Activated T-cell treated with anti-CD3 and anti-CD28 coated beads, Interleukin-2, amount 50 U/mL, for 24 hours (primary cell): ENCODE measurements around the gene USP33.
"Not testable (repeated sequence)": the region's sequence is repeated elsewhere in the genome, so short reads cannot be mapped to it uniquely, and the experiment has no call there.

Experiments used
- DNase-seq: peaks from one replicate; pipeline ENCODE4 v3.0.0-alpha.2; 2020
- H3K27ac Mint-ChIP-seq: 2 replicates; pipeline ENCODE4 v1.8.0; 2020; ENCODE audit warnings: mild to moderate bottlenecking, mixed read lengths
- H3K27me3 Mint-ChIP-seq: 2 replicates; pipeline ENCODE4 v1.8.0; 2020; ENCODE audit warnings: mixed read lengths
- H3K36me3 Mint-ChIP-seq: 2 replicates; pipeline ENCODE4 v1.8.0; 2020; ENCODE audit warnings: low read depth, mixed read lengths
- H3K4me1 Mint-ChIP-seq: 2 replicates; pipeline ENCODE4 v1.8.0; 2020; ENCODE audit warnings: low read depth, mixed read lengths
- H3K4me3 Mint-ChIP-seq: 2 replicates; pipeline ENCODE4 v1.8.0; 2020; ENCODE audit warnings: mild to moderate bottlenecking, moderate library complexity, mixed read lengths
- H3K9me3 Mint-ChIP-seq: 2 replicates; pipeline ENCODE4 v1.8.0; 2020; ENCODE audit warnings: mixed read lengths

Gene USP33

GRCh38 chr1:77699673-77700072, 60.0 kb downstream of the USP33 start:
- not testable (repeated sequence) for H3K4me3 Mint-ChIP-seq, H3K9me3 Mint-ChIP-seq, H3K27me3 Mint-ChIP-seq, H3K27ac Mint-ChIP-seq, DNase-seq, H3K4me1 Mint-ChIP-seq
- H3K36me3 Mint-ChIP-seq, result peaks cover 41% of the 10 kb centered on the region

DNA sequence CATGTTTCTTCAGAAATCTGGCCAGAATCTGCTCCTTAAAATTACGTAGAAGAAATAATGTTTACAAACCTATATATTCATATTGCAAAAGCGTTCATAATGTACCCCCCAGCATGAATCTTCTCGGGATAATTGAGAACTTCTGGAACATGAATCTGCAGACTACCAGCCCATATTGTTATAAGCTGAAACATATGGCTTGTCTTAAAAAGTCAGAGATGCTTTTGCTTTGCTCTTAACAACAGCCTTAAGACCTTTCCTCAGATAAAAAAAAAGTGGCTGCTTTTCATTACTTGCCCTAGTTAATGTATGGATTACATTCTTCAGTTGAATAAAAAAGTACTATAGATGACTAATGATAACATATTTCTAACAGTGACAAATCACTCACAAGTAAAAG, 62.2 kb downstream of the USP33 start:
- DNase-seq, result no peak
- Mint-ChIP-seq H3K9me3 (no peaks in the 10 kb centered on the region), H3K36me3 (peaks cover 55% of the 10 kb centered on the region), H3K4me1 (no peaks in the 10 kb centered on the region), H3K27ac (no peak overlapping the region), H3K27me3 (no peaks in the 10 kb centered on the region), H3K4me3 (no peak overlapping the region)

- Mint-ChIP-seq H3K4me1 (peaks cover 8% of the 10 kb centered on the region), H3K36me3 (peaks cover 19% of the 10 kb centered on the region), H3K27me3 (no peaks in the 10 kb centered on the region), H3K9me3 (no peaks in the 10 kb centered on the region), H3K4me3 (no peak overlapping the region), H3K27ac (no peak overlapping the region)
- no peak for DNase-seq
Measured at GRCh38 chr1:77688939-77689338, 70.7 kb downstream of the USP33 start.

DNA sequence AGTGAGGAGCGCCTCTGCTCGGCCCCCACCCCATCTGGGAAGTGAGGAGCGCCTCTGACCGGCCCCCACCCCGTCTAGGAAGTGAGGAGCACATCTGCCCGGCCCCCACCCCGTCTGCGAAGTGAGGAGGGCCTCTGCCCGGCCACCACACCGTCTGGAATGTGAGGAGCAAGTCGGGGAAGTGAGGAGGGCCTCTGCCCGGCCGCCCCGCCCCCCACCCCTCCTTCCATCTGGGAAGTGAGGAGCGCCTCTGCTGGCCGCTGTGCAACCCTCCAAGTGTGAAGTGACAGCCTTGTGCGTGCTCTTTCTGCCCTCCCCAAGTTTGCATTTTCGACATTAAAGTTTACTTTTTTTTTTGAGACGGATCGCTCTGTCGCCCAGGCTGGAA, 72.1 kb downstream of the USP33 start:
- H3K27ac Mint-ChIP-seq, result peak overlapping the region; percentile 81
- H3K4me3 Mint-ChIP-seq, result peak overlapping the region; percentile 67
- H3K4me1 Mint-ChIP-seq, result peaks cover 13% of the 10 kb centered on the region
- no peak for DNase-seq
- H3K36me3 Mint-ChIP-seq, result peaks cover 18% of the 10 kb centered on the region
- no peaks in the 10 kb centered on the region for H3K9me3 Mint-ChIP-seq
- no peaks in the 10 kb centered on the region for H3K27me3 Mint-ChIP-seq

GRCh38 chr1:77686796-77687518, 72.7 kb downstream of the USP33 start:
- Mint-ChIP-seq H3K27ac (no peak overlapping the region), H3K9me3 (no peaks in the 10 kb centered on the region), H3K4me3 (no peak overlapping the region), H3K27me3 (no peaks in the 10 kb centered on the region), H3K36me3 (peaks cover 19% of the 10 kb centered on the region), H3K4me1 (peaks cover 13% of the 10 kb centered on the region)
- no peak for DNase-seq

DNA sequence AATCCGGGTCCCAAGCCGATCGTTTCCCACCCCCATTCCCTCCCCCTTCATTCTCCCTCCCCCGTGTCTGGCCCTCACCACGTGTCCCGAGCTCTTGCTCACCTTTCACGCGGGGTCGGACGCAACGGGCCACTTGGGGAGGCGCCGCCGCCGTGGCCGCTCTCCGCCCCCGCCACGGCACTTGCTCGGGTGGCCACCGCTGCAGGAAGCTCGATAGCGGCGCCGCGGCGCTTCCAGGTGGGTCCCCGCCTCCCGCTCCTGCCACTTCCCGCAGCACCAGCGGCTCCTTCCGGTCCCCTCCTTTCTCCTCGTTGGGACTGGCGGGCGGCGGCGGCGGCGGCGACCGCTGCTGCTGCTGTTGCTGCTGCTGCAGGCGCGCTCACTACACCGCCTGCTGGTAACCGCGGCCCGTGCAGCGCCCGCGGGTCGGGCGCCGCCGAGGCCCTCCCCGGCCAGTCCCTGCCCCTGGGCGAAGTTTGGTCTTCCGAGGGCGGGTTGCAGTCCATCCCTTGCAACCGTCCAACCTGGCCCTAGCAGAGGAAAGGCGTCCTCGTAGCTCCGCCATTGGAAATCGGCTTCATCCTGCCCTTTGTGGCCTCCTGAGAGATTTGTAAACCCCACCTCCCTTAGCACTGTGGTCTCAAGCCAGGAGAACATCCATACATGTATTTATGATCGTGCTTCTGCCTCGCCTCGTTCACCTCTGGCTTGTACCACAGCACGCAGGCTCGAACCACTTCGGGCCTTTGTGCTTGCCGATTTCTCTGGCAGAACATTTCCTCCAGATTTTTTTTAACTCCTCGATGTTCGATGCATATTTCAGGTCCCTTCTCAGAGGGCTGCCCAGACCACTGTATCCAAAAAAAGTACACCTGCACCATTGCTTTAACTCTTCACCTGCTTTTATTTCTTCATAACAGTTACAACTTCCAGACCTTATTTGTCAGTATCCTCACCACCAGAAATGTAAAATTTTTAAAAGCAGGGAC, 76.2 kb downstream of the USP33 start:
- H3K4me1 Mint-ChIP-seq, result peaks cover 35% of the 10 kb centered on the region
- peaks cover 29% of the 10 kb centered on the region for H3K36me3 Mint-ChIP-seq
- H3K4me3 Mint-ChIP-seq, result peak overlapping the region; percentile 98
- DNase-seq, result peak; percentile 93
- no peaks in the 10 kb centered on the region for H3K9me3 Mint-ChIP-seq
- peak overlapping the region; percentile 96 for H3K27ac Mint-ChIP-seq
- no peaks in the 10 kb centered on the region for H3K27me3 Mint-ChIP-seq

GRCh38 chr1:77682460-77683159, 77.0 kb downstream of the USP33 start, which contains the start of gene ZZZ3:
Gene ZZZ3 (minus strand): TSS chr1:77682658. CDS start chr1:77633354, 49,304 bp downstream.
- Mint-ChIP-seq H3K36me3 (peaks cover 30% of the 10 kb centered on the region), H3K4me1 (peaks cover 42% of the 10 kb centered on the region)

DNA sequence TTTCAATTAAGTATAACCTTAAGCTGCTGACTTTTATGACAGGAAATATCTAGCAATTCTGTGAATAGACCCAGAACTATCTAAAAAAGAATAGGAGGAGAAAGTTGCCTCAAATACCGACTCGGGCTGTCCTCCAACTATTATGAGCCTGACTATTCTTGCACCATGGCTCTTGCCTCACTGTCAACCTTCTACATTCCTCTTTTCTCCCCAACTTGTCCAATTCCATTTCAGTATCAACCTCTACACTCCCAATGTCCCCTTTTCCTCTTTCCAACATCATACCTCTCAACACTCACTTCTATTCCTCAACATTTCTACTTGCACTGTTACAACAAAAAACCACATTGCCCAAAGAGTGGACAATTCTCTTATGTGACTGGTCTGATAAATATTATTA, 79.5 kb downstream of the USP33 start:
- peak overlapping the region; percentile 32 for H3K4me3 Mint-ChIP-seq
- no peak for DNase-seq
- H3K9me3 Mint-ChIP-seq, result no peaks in the 10 kb centered on the region
- peaks cover 56% of the 10 kb centered on the region for H3K4me1 Mint-ChIP-seq
- no peaks in the 10 kb centered on the region for H3K27me3 Mint-ChIP-seq
- peaks cover 39% of the 10 kb centered on the region for H3K36me3 Mint-ChIP-seq
- H3K27ac Mint-ChIP-seq, result peak overlapping the region; percentile 11

More at GRCh38 chr1:77682460-77683159, 77.0 kb downstream of the USP33 start, which contains the start of gene ZZZ3:
- peak within 1 kb of the TSS; percentile 96 for H3K27ac Mint-ChIP-seq
- peak; percentile 90 for DNase-seq
- H3K27me3 Mint-ChIP-seq, result no peaks in the 10 kb centered on the region
- no peaks in the 10 kb centered on the region for H3K9me3 Mint-ChIP-seq
- H3K4me3 Mint-ChIP-seq, result peak within 1 kb of the TSS; percentile 98

DNA sequence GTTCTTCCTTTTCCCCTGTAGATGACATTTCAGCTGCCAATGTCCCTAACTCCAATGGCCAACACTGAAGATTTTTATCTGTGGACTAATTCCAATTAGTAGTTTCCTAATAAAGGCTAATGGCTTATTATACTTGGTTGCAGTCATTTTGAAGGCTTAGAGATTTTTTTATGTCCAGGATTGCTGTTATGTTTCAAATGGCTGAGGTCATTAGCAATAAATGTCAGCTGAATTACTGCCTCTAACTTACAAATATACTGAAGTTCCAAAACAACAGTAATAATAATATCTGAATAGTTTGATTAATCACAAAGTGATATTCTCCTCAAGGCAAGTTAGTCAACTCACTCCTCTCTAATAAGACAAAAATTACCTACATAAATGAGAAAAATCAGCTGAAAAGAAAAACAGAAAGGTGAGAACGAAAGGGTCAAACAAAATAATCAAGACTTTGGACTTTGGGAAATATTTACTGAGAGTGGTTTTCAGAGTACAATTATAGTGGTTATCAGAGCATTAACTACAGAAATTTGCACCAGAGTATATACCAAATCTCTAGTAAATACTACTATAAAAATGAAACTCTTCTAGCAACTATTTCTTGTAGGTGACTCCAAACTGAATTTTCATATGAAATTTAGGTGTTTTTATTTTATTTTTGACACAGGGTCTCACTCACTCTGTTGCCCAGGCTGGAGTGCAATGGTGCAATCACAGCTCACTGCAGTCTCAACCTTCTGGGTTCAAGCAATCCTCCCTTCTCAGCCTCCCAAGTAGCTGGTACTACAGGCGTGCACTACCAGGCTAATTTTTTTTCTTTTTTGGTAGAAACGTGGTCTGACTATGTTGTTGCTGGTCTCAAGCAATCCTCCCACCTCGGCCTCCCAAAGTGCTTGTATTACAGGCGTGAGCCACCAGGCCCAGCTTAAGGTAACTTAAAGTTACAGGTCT, 80.7 kb downstream of the USP33 start:
- Mint-ChIP-seq H3K4me3 (no peak overlapping the region), H3K27me3 (no peaks in the 10 kb centered on the region), H3K27ac (peak overlapping the region; percentile 26), H3K4me1 (peaks cover 55% of the 10 kb centered on the region), H3K9me3 (no peaks in the 10 kb centered on the region), H3K36me3 (peaks cover 47% of the 10 kb centered on the region)
- no peak for DNase-seq

- H3K4me3 Mint-ChIP-seq, H3K9me3 Mint-ChIP-seq, DNase-seq, H3K27ac Mint-ChIP-seq, H3K27me3 Mint-ChIP-seq: not testable (repeated sequence)
- peaks cover 74% of the 10 kb centered on the region for H3K4me1 Mint-ChIP-seq
- peaks cover 41% of the 10 kb centered on the region for H3K36me3 Mint-ChIP-seq
Measured at GRCh38 chr1:77674807-77675206, 84.8 kb downstream of the USP33 start.

- no peak for DNase-seq
- Mint-ChIP-seq H3K27ac (peak overlapping the region; percentile 38), H3K4me1 (peaks cover 75% of the 10 kb centered on the region), H3K36me3 (peaks cover 40% of the 10 kb centered on the region), H3K27me3 (no peaks in the 10 kb centered on the region), H3K9me3 (no peaks in the 10 kb centered on the region), H3K4me3 (no peak overlapping the region)
Measured at GRCh38 chr1:77673716-77674355, 85.8 kb downstream of the USP33 start.

DNA sequence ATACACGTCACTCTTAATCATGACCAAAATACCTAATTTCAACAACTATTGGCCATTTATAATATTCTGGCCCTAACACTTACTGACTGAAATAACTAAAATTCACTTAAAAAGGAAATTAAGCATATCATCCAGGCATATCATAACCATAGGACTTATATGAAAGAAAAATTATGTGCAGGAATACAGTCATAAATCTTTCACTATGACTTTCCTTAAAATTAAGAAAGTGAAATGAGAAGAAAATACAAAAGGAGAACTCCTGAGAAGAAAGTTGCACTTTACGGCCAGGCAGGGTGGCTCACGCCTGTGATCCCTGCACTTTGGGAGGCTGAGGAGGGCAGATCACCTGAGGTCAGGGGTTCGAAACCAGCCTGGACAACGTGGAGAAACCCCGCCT, 86.6 kb downstream of the USP33 start:
- DNase-seq, result no peak
- H3K27ac Mint-ChIP-seq, result peak overlapping the region; percentile 87
- H3K36me3 Mint-ChIP-seq, result peaks cover 35% of the 10 kb centered on the region
- no peaks in the 10 kb centered on the region for H3K27me3 Mint-ChIP-seq
- no peaks in the 10 kb centered on the region for H3K9me3 Mint-ChIP-seq
- H3K4me3 Mint-ChIP-seq, result no peak overlapping the region
- peaks cover 74% of the 10 kb centered on the region for H3K4me1 Mint-ChIP-seq

- H3K27me3 Mint-ChIP-seq, result no peaks in the 10 kb centered on the region
- peaks cover 74% of the 10 kb centered on the region for H3K4me1 Mint-ChIP-seq
- H3K4me3 Mint-ChIP-seq, result no peak overlapping the region
- no peak for DNase-seq
- H3K36me3 Mint-ChIP-seq, result peaks cover 35% of the 10 kb centered on the region
- peak overlapping the region; percentile 87 for H3K27ac Mint-ChIP-seq
- no peaks in the 10 kb centered on the region for H3K9me3 Mint-ChIP-seq
Measured at GRCh38 chr1:77672374-77672773, 87.3 kb downstream of the USP33 start.
